Neural cell (in vitro differentiated cells): ENCODE results near the gene IKZF4. TPM values are rescaled to one million over a fixed set of nuclear protein-coding genes. Genes with fewer than 3 reads are reported as not detected.

Experiments
- H2AFZ ChIP-seq: fragments of 200-600, 300-800 bp; sonication (generic), shearing (Covaris generic); 2 replicates; pipeline ENCODE4 v1.6.0; 2014; ENCODE audit warnings: low read depth, mild to moderate bottlenecking, antibody characterized with exemption, low read length, moderate library complexity
- H3F3A ChIP-seq: fragments of 200-600 bp; shearing (Covaris generic); 2 replicates; pipeline ENCODE4 v1.6.1; 2016; ENCODE audit warnings: mild to moderate bottlenecking, moderate library complexity, mixed read lengths, antibody characterized with exemption, low read length; ENCODE audit not compliant: insufficient read depth, poor library complexity, severe bottlenecking
- H3K27ac ChIP-seq: fragments of 200-600, 300-800 bp; sonication (generic), shearing (Covaris generic); 2 replicates; pipeline ENCODE4 v1.5.1; 2014; ENCODE audit warnings: mild to moderate bottlenecking, low read length, moderate library complexity
- H3K27me3 ChIP-seq: fragments of 300-800, 200-600 bp; sonication (generic), shearing (Covaris generic); 2 replicates; pipeline ENCODE4 v1.6.0; 2014; ENCODE audit warnings: mild to moderate bottlenecking, low read depth, low read length, moderate library complexity; ENCODE audit not compliant: insufficient read depth
- H3K36me3 ChIP-seq: fragments of 300-800, 200-600 bp; sonication (generic), shearing (Covaris generic); 2 replicates; pipeline ENCODE4 v1.5.1; 2014; ENCODE audit warnings: mild to moderate bottlenecking, antibody characterized with exemption, low read length, moderate library complexity; ENCODE audit not compliant: insufficient read depth
- H3K4me2 ChIP-seq: fragments of 300-800, 200-600 bp; sonication (generic), shearing (Covaris generic); 2 replicates; pipeline ENCODE4 v1.6.0; 2014; ENCODE audit warnings: mild to moderate bottlenecking, low read length
- H3K4me3 ChIP-seq: fragments of 300-800, 200-600 bp; sonication (generic), shearing (Covaris generic); 2 replicates; pipeline ENCODE4 v1.5.1; 2014; ENCODE audit warnings: mild to moderate bottlenecking, low read length, moderate library complexity
- H3K79me2 ChIP-seq: fragments of 200-600 bp; shearing (Covaris generic); replicated peaks from 2 replicates; pipeline ENCODE4 v1.6.0; 2014; ENCODE audit warnings: mild to moderate bottlenecking, low read length, moderate library complexity; ENCODE audit not compliant: insufficient read depth
- H3K9ac ChIP-seq: fragments of 300-800, 200-600 bp; sonication (generic), shearing (Covaris generic); 2 replicates; pipeline ENCODE4 v1.6.1; 2016; ENCODE audit warnings: mild to moderate bottlenecking, low read length, mixed read lengths
- H3K9me2 ChIP-seq: fragments of 200-600 bp; shearing (Covaris generic); 2 replicates; pipeline ENCODE4 v1.6.1; 2016; ENCODE audit warnings: mild to moderate bottlenecking, low read length, mixed read lengths; ENCODE audit not compliant: insufficient read depth
- H3K9me3 ChIP-seq: fragments of 200-600, 300-800 bp; sonication (generic), shearing (Covaris generic); 2 replicates; pipeline ENCODE4 v1.6.1; 2016; ENCODE audit warnings: mild to moderate bottlenecking, mixed run types, low read length, moderate library complexity, mixed read lengths
- H4K20me1 ChIP-seq: fragments of 200-600 bp; shearing (Covaris generic); 2 replicates; pipeline ENCODE4 v1.6.1; 2016; ENCODE audit warnings: mild to moderate bottlenecking, mixed run types; ENCODE audit not compliant: insufficient read depth
- EP300 ChIP-seq: fragments of 450-650 bp; conservative IDR thresholded peaks from 2 replicates; pipeline ENCODE4 v1.6.1; 2014; ENCODE audit warnings: antibody characterized with exemption, mild to moderate bottlenecking, moderate library complexity; ENCODE audit not compliant: poor library complexity, severe bottlenecking
- EZH2 ChIP-seq: fragments of 200-600, 300-800 bp; shearing (Covaris generic), sonication (generic); IDR thresholded peaks from 2 replicates; pipeline ENCODE4 v1.6.1; 2014; ENCODE audit warnings: antibody characterized with exemption, low read length, borderline replicate concordance, mild to moderate bottlenecking; ENCODE audit not compliant: insufficient read depth, poor library complexity, severe bottlenecking
- MXI1 ChIP-seq: fragments of 450-650 bp; conservative IDR thresholded peaks from 2 replicates; pipeline ENCODE4 v1.6.1; 2014; ENCODE audit warnings: antibody characterized with exemption, mild to moderate bottlenecking; ENCODE audit not compliant: poor library complexity, severe bottlenecking
- POLR2AphosphoS5 ChIP-seq: IDR thresholded peaks from 2 replicates; pipeline ENCODE4 v1.6.1; 2012
- RAD21 ChIP-seq: fragments of 450-650 bp; conservative IDR thresholded peaks from 2 replicates; pipeline ENCODE4 v1.6.1; 2014; ENCODE audit warnings: antibody characterized with exemption, mild to moderate bottlenecking, moderate library complexity
- REST ChIP-seq: IDR thresholded peaks from 2 replicates; pipeline ENCODE4 v1.6.1; 2012; ENCODE audit warnings: borderline replicate concordance
- SMC3 ChIP-seq: fragments of 450-650 bp; conservative IDR thresholded peaks from 2 replicates; pipeline ENCODE4 v1.6.1; 2014; ENCODE audit warnings: antibody characterized with exemption, mild to moderate bottlenecking, moderate library complexity; ENCODE audit not compliant: poor library complexity
- TAF1 ChIP-seq: IDR thresholded peaks from 2 replicates; pipeline ENCODE4 v1.6.1; 2012; ENCODE audit warnings: low read depth
- polyA minus RNA-seq: library from RNA; depleted of rRNA, polyadenylated mRNA; stranded (reverse); fragments of >200 nt; gene quantifications from 2 replicates; pipeline ENCODE4 v1.2.3, GENCODE V29; 2014
- polyA plus RNA-seq: library from polyadenylated mRNA; depleted of rRNA; stranded (reverse); fragments of >200 nt; gene quantifications from 2 replicates; pipeline ENCODE4 v1.2.3, GENCODE V29; 2014
- TF ChIP-seq, protein P1 (sequence below): fragments of 450-650 bp; IDR thresholded peaks from 2 replicates; pipeline ENCODE4 v1.5.1; 2014; ENCODE audit warnings: antibody characterized with exemption, mild to moderate bottlenecking, moderate library complexity; ENCODE audit not compliant: poor library complexity, severe bottlenecking

IKZF4 gene
- polyA plus RNA-seq = 4.8 and 5.0 TPM in 2 replicates
- 9.0 and 13.7 TPM in 2 replicates for polyA minus RNA-seq

DNA sequence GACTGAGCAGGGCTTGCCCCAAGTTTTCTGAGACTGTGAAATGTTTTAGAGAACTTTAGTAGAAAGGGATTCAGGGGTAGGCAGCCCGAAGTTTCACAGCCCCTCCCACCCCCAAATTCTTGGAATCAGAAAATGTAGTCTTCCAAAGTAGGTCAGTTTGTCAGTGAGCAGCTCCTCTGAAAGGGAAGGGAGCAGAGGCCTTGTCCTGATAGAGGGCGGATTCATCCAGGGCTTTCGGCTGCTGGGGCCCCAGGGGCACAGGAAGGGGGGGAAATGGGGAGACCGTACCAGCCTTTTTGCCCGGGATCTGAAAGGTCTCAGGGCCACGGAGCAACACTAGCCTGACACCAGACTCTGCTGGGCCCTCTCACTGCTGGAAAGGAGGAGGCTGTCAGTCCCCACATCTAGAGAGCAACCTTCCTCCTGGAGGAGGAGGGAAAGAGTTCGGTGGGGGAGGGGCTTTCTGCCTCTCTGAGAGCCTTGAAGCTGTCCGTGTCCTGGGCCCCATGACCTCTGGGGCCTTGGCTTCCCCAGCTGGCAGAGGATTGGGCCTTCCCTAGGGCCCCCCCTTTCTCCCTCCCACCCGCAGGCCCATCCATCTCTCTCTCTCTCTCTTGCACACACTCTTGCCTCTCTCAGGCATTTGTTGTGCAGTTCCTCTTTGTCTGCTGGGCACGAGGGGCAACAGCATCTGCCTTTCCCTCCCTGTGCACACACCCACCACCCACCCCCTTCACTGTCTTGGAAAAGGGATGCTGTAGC lies at the start of gene IKZF4:
TSS of gene IKZF4 (plus strand) at position 621 of the 762 bp plus-strand sequence. CDS start 451 bp downstream, outside the sequence.
- TF ChIP-seq RAD21 = no peak
- peak; percentile 40 for TF ChIP-seq POLR2AphosphoS5
- TF ChIP-seq EP300 = no peak
- TF ChIP-seq REST = peak; percentile 89
- no peak for TF ChIP-seq MXI1
- TF ChIP-seq, protein P1, sequence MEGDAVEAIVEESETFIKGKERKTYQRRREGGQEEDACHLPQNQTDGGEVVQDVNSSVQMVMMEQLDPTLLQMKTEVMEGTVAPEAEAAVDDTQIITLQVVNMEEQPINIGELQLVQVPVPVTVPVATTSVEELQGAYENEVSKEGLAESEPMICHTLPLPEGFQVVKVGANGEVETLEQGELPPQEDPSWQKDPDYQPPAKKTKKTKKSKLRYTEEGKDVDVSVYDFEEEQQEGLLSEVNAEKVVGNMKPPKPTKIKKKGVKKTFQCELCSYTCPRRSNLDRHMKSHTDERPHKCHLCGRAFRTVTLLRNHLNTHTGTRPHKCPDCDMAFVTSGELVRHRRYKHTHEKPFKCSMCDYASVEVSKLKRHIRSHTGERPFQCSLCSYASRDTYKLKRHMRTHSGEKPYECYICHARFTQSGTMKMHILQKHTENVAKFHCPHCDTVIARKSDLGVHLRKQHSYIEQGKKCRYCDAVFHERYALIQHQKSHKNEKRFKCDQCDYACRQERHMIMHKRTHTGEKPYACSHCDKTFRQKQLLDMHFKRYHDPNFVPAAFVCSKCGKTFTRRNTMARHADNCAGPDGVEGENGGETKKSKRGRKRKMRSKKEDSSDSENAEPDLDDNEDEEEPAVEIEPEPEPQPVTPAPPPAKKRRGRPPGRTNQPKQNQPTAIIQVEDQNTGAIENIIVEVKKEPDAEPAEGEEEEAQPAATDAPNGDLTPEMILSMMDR = no peak
- no peak for TF ChIP-seq EZH2
- TF ChIP-seq TAF1 = peak; percentile 84
- no peak for TF ChIP-seq SMC3
- no peaks in the 10 kb centered on the region for H3F3A ChIP-seq
- peak within 1 kb of the TSS; percentile 98 for H3K4me2 ChIP-seq
- H4K20me1 ChIP-seq = no peaks in the 10 kb centered on the region
- H3K9ac ChIP-seq = peak within 1 kb of the TSS; percentile 97
- peaks cover 35% of the 10 kb centered on the region for H3K79me2 ChIP-seq
- peak within 1 kb of the TSS; percentile 80 for H3K4me3 ChIP-seq
- peak within 1 kb of the TSS; percentile 99 for H3K27ac ChIP-seq
- no peaks in the 10 kb centered on the region for H3K36me3 ChIP-seq
- H3K27me3 ChIP-seq = no peaks in the 10 kb centered on the region
- H3K9me3 ChIP-seq = no peaks in the 10 kb centered on the region
- H2AFZ ChIP-seq = peak within 1 kb of the TSS; percentile 62
- no peaks in the 10 kb centered on the region for H3K9me2 ChIP-seq

GRCh38 chr12:55972042-55972441 lies 48.8 kb upstream of the IKZF4 start:
- peak overlapping the region; percentile 84 for H3K4me3 ChIP-seq
- H3K9me3 ChIP-seq = no peaks in the 10 kb centered on the region
- peak overlapping the region; percentile 76 for H3K9ac ChIP-seq
- H2AFZ ChIP-seq = no peak overlapping the region
- peaks cover 39% of the 10 kb centered on the region for H3K79me2 ChIP-seq
- peak overlapping the region; percentile 63 for H3K4me2 ChIP-seq
- H3K27me3 ChIP-seq = no peaks in the 10 kb centered on the region
- no peaks in the 10 kb centered on the region for H3K36me3 ChIP-seq
- no peak for TF ChIP-seq TAF1
- no peak for TF ChIP-seq EP300
- TF ChIP-seq RAD21 = no peak
- no peak for TF ChIP-seq POLR2AphosphoS5
- no peak for TF ChIP-seq SMC3
- TF ChIP-seq, protein P1 = no peak
- no peak for TF ChIP-seq MXI1
- no peak for TF ChIP-seq REST
- TF ChIP-seq EZH2 = no peak
- no peaks in the 10 kb centered on the region for H4K20me1 ChIP-seq
- H3K27ac ChIP-seq = peak overlapping the region; percentile 91
- H3F3A ChIP-seq = no peaks in the 10 kb centered on the region
- no peaks in the 10 kb centered on the region for H3K9me2 ChIP-seq
